ENCODE measurements around the gene CXCL11.
A peak's percentile ranks its signal among the peaks of the same experiment; 100 is the strongest.
"Not testable (repeated sequence)": the region's sequence is repeated elsewhere in the genome, so short reads cannot be mapped to it uniquely, and the experiment has no call there.

Gene CXCL11

GRCh38 chr4:76042241-76042998 lies 6.5 kb upstream of the CXCL11 start:
- not testable (repeated sequence) for DNase-seq (ENCODE audit: low read depth in 2 of 2)

- no peak for DNase-seq (ENCODE audit: low read depth in 2 of 2)
Observed at GRCh38 chr4:76036855-76037254, 985 bp upstream of the CXCL11 start.

- no peak for DNase-seq (ENCODE audit: low read depth in 2 of 2)
Observed at GRCh38 chr4:76035141-76035540, 729 bp downstream of the CXCL11 start.

GRCh38 chr4:76029300-76029699 lies 6.6 kb downstream of the CXCL11 start:
- DNase-seq (ENCODE audit: low read depth in 2 of 2), result no peak

- DNase-seq (ENCODE audit: low read depth in 2 of 2), result no peak
Observed at GRCh38 chr4:76028350-76028765, 7.5 kb downstream of the CXCL11 start.

GRCh38 chr4:76024065-76024464 lies 11.8 kb downstream of the CXCL11 start:
- no peak for DNase-seq (ENCODE audit: low read depth in 2 of 2)

GRCh38 chr4:76023389-76023788 lies 12.5 kb downstream of the CXCL11 start, which contains the start of gene CXCL10:
Gene CXCL10, minus strand, starts transcription at chr4:76023497. Its CDS starts 66 bp downstream, at chr4:76023431.
- no peak for DNase-seq (ENCODE audit: low read depth in 2 of 2)

GRCh38 chr4:76022677-76023076 lies 13.2 kb downstream of the CXCL11 start:
- DNase-seq (ENCODE audit: low read depth in 2 of 2), result no peak

GRCh38 chr4:76022031-76022430 lies 13.8 kb downstream of the CXCL11 start:
- no peak for DNase-seq (ENCODE audit: low read depth in 2 of 2)

GRCh38 chr4:76017056-76017686 lies 18.7 kb downstream of the CXCL11 start:
- no peak for DNase-seq (ENCODE audit: low read depth in 2 of 2)

- DNase-seq (ENCODE audit: low read depth in 2 of 2), result no peak
Observed at GRCh38 chr4:76016393-76016792, 19.5 kb downstream of the CXCL11 start.

- DNase-seq (ENCODE audit: low read depth in 2 of 2), result no peak
Observed at GRCh38 chr4:76013540-76013939, 22.3 kb downstream of the CXCL11 start.

GRCh38 chr4:76012388-76012801 lies 23.5 kb downstream of the CXCL11 start:
- DNase-seq (ENCODE audit: low read depth in 2 of 2), result no peak

GRCh38 chr4:76011700-76012387 lies 24.0 kb downstream of the CXCL11 start:
- peak; percentile 55 to 66 for DNase-seq (ENCODE audit: low read depth in 2 of 2)

GRCh38 chr4:76011018-76011670 lies 24.7 kb downstream of the CXCL11 start:
- no peak for DNase-seq (ENCODE audit: low read depth in 2 of 2)

GRCh38 chr4:76010576-76010975 lies 25.3 kb downstream of the CXCL11 start:
- DNase-seq (ENCODE audit: low read depth in 2 of 2), result no peak

- DNase-seq (ENCODE audit: low read depth in 2 of 2), result no peak
Observed at GRCh38 chr4:76009311-76009710, 26.6 kb downstream of the CXCL11 start.

GRCh38 chr4:76007089-76007862 lies 28.6 kb downstream of the CXCL11 start, which contains the start of gene CXCL9:
Gene CXCL9, minus strand, starts transcription at chr4:76007509. Its CDS starts 60 bp downstream, at chr4:76007449.
- no peak for DNase-seq (ENCODE audit: low read depth in 2 of 2)

GRCh38 chr4:76003620-76004019 lies 32.2 kb downstream of the CXCL11 start:
- DNase-seq (ENCODE audit: low read depth in 2 of 2), result no peak

- no peak for DNase-seq (ENCODE audit: low read depth in 2 of 2)
Observed at GRCh38 chr4:76003035-76003434, 32.8 kb downstream of the CXCL11 start.

GRCh38 chr4:76002176-76002575 lies 33.7 kb downstream of the CXCL11 start:
- DNase-seq (ENCODE audit: low read depth in 2 of 2), result no peak
